Mucosa of descending colon (tissue), 3 donors: Measurements from ENCODE around the gene SMG6. TPM values are rescaled to one million over a fixed set of nuclear protein-coding genes. Genes with fewer than 3 reads are reported as not detected.

Source experiments
- ATAC-seq: fragments of 200-7000 bp; cut with Tn5 transposase; one replicate; pipeline ENCODE4 v1.9.1; 2020; ENCODE audit warnings: mild to moderate bottlenecking, moderate library complexity
- DNase-seq, 3 donors: peaks; one replicate each; pipeline ENCODE4 v3.0.0-alpha.2; 2020
- H3K36me3 ChIP-seq: fragments of 200-600 bp; one replicate; pipeline ENCODE4 v1.8.0; 2021; ENCODE audit warnings: low read depth, mild to moderate bottlenecking
- H3K4me1 ChIP-seq: fragments of 200-600 bp; one replicate; pipeline ENCODE4 v1.8.0; 2021; ENCODE audit warnings: low read depth, mild to moderate bottlenecking
- H3K4me3 ChIP-seq: fragments of 200-600 bp; one replicate; pipeline ENCODE4 v1.8.0; 2021; ENCODE audit warnings: mild to moderate bottlenecking
- H3K9me3 ChIP-seq: fragments of 200-600 bp; one replicate; pipeline ENCODE4 v1.8.0; 2021; ENCODE audit warnings: mild to moderate bottlenecking
- intact Hi-C, 2 donors: fragments of 100-400 bp; cut with DNase I in 1 of 2; cut with micrococcal nuclease in 1 of 2; formaldehyde crosslinking; loops; one replicate each; pipeline versions ENCODE4 v1.11.0 to v1.11.1; 2022; cut with DNase I, micrococcal nuclease
- total RNA-seq, 3 donors: library from RNA; stranded (reverse); fragmentation: NEBNext Ultra II Directional in 2 of 3; extraction: Animal tissue kit (Norgen Biotek cat#: 25700) in 2 of 3; gene quantifications; one replicate each; pipeline versions ENCODE4 v1.2.1 to v1.2.4, GENCODE V29; 2021 to 2023
- TF ChIP-seq, protein P1 (sequence below): fragments of 200-600 bp; IDR thresholded peaks from one replicate; pipeline ENCODE4 v1.8.0; 2022; ENCODE audit warnings: antibody characterized with exemption, mild to moderate bottlenecking
- donor health status: DM: no; HTN: no; CAD: no; lungs with moderate emphysema.
- donor health status: DM: no; HTN: no; CAD: no.
- donor health status: DM: no; HTN: yes; CAD: no.

The SMG6 gene
- total RNA-seq, 3 donors from 2014 or later: 25.9 to 41.6 (median 38.8) TPM

DNA sequence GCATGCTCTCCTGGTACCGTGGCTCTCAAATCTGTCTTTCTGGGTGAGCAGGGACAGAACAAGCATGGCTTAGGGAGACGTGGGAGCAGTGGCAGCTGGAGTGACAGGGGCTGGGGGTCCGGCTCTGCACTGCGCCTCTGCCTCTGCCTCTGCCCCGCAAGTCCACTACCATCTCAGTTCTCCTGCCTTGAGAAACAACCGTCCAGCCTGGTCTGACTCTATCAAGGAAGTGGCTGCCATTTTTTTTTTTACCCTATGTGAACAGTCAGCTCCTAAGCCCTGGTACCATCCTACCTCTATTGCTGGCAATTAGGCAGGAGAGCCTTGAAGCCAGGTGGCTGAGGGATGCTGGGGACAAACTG, 232.6 kb downstream of the SMG6 start:
- no peak for ATAC-seq
- Histone ChIP-seq H3K9me3 (no peaks in the 10 kb centered on the region), H3K4me3 (no peak overlapping the region), H3K4me1 (peaks cover 8% of the 10 kb centered on the region), H3K36me3 (no peaks in the 10 kb centered on the region)
- TF ChIP-seq, protein P1, sequence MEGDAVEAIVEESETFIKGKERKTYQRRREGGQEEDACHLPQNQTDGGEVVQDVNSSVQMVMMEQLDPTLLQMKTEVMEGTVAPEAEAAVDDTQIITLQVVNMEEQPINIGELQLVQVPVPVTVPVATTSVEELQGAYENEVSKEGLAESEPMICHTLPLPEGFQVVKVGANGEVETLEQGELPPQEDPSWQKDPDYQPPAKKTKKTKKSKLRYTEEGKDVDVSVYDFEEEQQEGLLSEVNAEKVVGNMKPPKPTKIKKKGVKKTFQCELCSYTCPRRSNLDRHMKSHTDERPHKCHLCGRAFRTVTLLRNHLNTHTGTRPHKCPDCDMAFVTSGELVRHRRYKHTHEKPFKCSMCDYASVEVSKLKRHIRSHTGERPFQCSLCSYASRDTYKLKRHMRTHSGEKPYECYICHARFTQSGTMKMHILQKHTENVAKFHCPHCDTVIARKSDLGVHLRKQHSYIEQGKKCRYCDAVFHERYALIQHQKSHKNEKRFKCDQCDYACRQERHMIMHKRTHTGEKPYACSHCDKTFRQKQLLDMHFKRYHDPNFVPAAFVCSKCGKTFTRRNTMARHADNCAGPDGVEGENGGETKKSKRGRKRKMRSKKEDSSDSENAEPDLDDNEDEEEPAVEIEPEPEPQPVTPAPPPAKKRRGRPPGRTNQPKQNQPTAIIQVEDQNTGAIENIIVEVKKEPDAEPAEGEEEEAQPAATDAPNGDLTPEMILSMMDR: no peak
- no peak for DNase-seq
- intact Hi-C loops: no loop called here

DNA sequence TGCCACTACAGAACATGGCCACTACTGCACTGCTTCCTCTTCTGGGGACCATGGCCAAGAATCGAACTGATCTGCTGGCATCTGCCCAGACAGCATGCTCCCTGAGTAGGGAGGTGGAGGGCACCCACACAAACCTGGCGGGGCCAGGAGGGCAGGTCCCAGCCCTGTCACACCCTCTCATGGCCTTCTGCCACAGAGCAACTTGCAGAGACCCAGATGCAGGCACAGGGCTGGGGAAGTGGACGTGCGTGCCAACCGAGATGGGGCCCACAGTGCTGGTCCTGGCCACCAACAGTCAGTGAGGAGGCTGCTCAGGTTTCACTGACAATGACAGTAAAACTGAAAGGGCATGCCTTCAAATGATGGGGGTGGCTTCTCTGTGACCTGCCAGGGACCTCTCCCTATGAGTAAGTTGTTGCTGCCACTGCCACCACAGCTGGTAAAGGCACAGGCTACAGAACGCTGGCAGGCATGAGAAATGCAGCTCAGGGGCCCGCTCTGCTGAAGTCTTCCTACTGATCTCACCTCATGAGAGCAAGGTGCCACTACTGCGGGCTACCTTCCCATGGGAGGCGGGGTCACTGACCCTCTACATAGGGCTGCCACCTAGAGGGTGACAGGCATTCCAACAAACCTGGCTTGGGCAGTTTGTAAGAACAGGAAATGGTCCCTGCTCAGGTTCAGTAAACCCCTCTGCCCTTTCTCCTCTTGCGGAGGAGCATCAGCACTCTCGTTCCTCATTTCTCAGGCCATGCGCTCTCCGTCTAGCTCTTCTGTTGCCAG, 233.2 kb downstream of the SMG6 start:
- TF ChIP-seq, protein P1: no peak
- H3K36me3 ChIP-seq: no peaks in the 10 kb centered on the region
- DNase-seq: no peak
- peaks cover 7% of the 10 kb centered on the region for H3K4me1 ChIP-seq
- no peaks in the 10 kb centered on the region for H3K9me3 ChIP-seq
- intact Hi-C loops: no loop called here
- peak; percentile 7 for ATAC-seq
- no peak overlapping the region for H3K4me3 ChIP-seq

DNA sequence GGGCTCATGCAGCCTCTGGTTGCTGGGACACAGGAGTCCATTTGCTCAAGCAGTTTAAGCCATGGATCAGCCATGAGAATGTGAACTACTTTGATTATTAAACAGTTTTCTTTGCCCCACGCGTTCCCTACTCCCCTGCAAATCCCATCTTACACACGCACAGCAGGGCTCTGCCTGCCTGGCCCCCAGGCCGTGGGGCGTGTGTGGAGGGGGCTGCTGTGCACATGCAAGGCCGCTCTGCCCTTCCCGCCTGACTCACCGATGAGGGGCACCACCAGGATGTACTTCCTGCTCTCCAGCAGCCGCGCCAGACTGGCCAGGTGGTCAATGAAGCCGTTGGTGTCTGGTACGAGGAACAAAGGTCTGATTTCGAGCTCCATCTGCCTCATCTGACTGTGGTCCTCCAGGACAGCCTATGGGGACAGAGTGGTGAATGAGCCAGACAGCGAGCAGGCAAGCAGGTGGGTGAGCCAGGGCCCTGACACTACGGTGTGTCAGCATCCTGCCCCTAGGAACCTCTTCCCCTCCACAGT, 235.0 kb downstream of the SMG6 start:
- TF ChIP-seq, protein P1: no peak
- intact Hi-C loops: no loop called here

DNA sequence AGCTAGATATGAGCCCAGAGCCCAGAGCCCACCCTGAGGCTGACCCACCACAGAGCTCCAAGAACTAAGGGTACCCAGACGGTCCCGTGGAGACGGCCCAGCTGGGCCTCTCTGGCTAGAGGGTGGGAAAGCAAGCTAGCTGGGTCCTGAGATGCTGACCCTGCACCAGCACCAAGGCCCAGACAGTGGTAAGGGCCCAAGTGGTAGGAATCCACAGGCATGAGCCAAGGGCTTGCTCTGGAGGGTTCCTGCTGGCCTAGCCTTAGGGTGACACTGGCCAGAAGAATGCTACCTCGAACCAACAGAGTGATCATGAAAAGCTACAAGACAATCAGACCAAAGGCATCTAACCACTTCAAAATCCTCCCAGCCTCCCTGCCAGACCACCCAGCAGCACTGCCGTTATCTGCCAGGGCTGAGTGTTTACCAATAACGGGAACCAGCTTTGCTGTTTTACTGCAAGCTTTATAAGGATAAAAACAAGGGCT, 235.5 kb downstream of the SMG6 start:
- intact Hi-C loops: no loop called here
- DNase-seq (peak in 1 of 3 donors; percentile 45), ATAC-seq (peak; percentile 6)
- Histone ChIP-seq H3K36me3 (no peaks in the 10 kb centered on the region), H3K4me3 (no peak overlapping the region), H3K4me1 (peaks cover 10% of the 10 kb centered on the region), H3K9me3 (no peaks in the 10 kb centered on the region)
- TF ChIP-seq, protein P1: no peak

More for the DNA sequence above, 235.0 kb downstream of the SMG6 start:
- Histone ChIP-seq H3K4me1 (peaks cover 9% of the 10 kb centered on the region), H3K36me3 (no peaks in the 10 kb centered on the region), H3K9me3 (no peaks in the 10 kb centered on the region), H3K4me3 (no peak overlapping the region)
- peak in 1 of 3 donors; percentile 48 for DNase-seq
- ATAC-seq: peak; percentile 6

DNA sequence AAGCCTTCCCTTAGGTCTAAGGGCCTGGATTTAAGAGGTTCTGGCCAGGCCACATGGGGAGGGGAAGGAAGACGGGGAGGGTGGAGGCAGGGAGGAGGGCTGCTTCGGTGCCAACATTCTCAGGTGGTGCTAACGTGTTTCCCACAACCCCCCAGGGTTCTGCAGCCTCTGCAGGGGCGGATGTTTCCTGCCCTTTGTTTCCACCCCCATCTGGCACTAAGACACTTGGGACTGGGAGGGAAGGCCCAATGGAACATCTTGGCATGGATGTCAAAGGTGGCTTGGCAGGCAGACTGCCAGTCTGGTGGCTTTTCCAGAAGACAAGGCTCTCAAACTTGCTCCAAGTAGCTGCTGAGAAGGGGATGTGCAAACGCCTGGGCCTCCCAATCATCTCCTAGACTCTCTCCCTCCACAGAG, 236.0 kb downstream of the SMG6 start:
- ATAC-seq: no peak
- peaks cover 10% of the 10 kb centered on the region for H3K4me1 ChIP-seq
- intact Hi-C loops: no loop called here

More for the DNA sequence above, 236.0 kb downstream of the SMG6 start:
- TF ChIP-seq, protein P1: no peak
- DNase-seq: no peak
- Histone ChIP-seq H3K4me3 (no peak overlapping the region), H3K9me3 (no peaks in the 10 kb centered on the region), H3K36me3 (no peaks in the 10 kb centered on the region)
